ENCODE data around the gene RGS9. TPM values are rescaled to one million over a fixed set of nuclear protein-coding genes. Genes with fewer than 3 reads are reported as not detected.

The RGS9 gene
- total and polyA plus RNA-seq, 10 of the 15 experiments (the other 5 are each of a cell fraction or from before 2014, with no cell fraction given), result 1.1 to 10.6 (median 5.6) TPM

- no peak for TF ChIP-seq ZNF592 (IDR thresholded peaks at IDR 0.05)
- TF ChIP-seq CHD1 (IDR thresholded peaks at IDR 0.05; ENCODE audit: low read depth, low read length), result no peak
- no peak for TF ChIP-seq NR2C1 (IDR thresholded peaks at IDR 0.05)
- TF ChIP-seq EP300 (IDR thresholded peaks at IDR 0.05; ENCODE audit: borderline replicate concordance in 1 of 2, control insufficient read depth in 1 of 2, low read depth in 2 of 2, low read length in 2 of 2), result peak; percentile 41 to 72; a peak in 2 of 4 replicates
- TF ChIP-seq SIN3A (IDR thresholded peaks at IDR 0.05; ENCODE audit: low read depth, low read length), result no peak
- no peak; the same call in 1 of the 2 replicates for TF ChIP-seq ATF2 (IDR thresholded peaks at IDR 0.05; ENCODE audit: low read length)
- TF ChIP-seq POLR2AphosphoS5 (IDR thresholded peaks at IDR 0.05; ENCODE audit: low read length), result 0 out of 2 replicates have a peak, but pooled peaks have one; percentile 21
- no peak for TF ChIP-seq RELA (IDR thresholded peaks at IDR 0.05; ENCODE audit: borderline replicate concordance, partially characterized antibody)
- TF ChIP-seq IKZF2 (IDR thresholded peaks at IDR 0.05), result peak; percentile 37 to 65; a peak in 3 of 4 replicates
- peak; percentile 81 for TF ChIP-seq YY1 (IDR thresholded peaks at IDR 0.05; ENCODE audit: low read depth, low read length)
- no peak for TF ChIP-seq ATF7 (IDR thresholded peaks at IDR 0.05; ENCODE audit: low read depth)
- no peak; the same call in 1 of the 2 replicates for TF ChIP-seq PKNOX1 (IDR thresholded peaks at IDR 0.05)
- TF ChIP-seq SREBF2 (IDR thresholded peaks at IDR 0.05; ENCODE audit: low read length), result no peak
- TF ChIP-seq ZNF274 (IDR thresholded peaks at IDR 0.05; ENCODE audit: insufficient read depth, insufficient read length), result no peak
- TF ChIP-seq NFIC (IDR thresholded peaks at IDR 0.05; ENCODE audit: low read depth, low read length), result peak; percentile 43; the same call in 1 of the 2 replicates
- peak; percentile 56 for TF ChIP-seq IKZF1 (conservative IDR thresholded peaks at IDR 0.05)
- peak; percentile 30 to 33; a peak in 1 of 4 replicates for TF ChIP-seq BHLHE40 (IDR thresholded peaks at IDR 0.05; ENCODE audit: borderline replicate concordance in 1 of 2, low read depth in 2 of 2, low read length in 1 of 2)
- no peak for TF ChIP-seq E4F1 (IDR thresholded peaks at IDR 0.05; ENCODE audit: borderline replicate concordance, partially characterized antibody)
- TF ChIP-seq CHD4 (IDR thresholded peaks at IDR 0.05), result no peak
- TF ChIP-seq KLF5 (IDR thresholded peaks at IDR 0.05; ENCODE audit: partially characterized antibody), result no peak
- no peak for TF ChIP-seq ZZZ3 (IDR thresholded peaks at IDR 0.05; ENCODE audit: control insufficient read depth, insufficient read length, low read depth)
- TF ChIP-seq MEF2B (IDR thresholded peaks at IDR 0.05; ENCODE audit: partially characterized antibody, poor library complexity, severe bottlenecking), result no peak
Observed at GRCh38 chr17:65182233-65182632, 45.1 kb downstream of the RGS9 start (continued).

Data from GM12878 (cell line).